Activated T-helper 1 cell treated with anti-CD3 and anti-CD28 coated beads, Interleukin-12 subunit alpha, Interleukin-12 subunit beta, Interleukin-2, Interleukin-4 antibody, amounts not matched to agents 30 ng/mL and 10 ng/mL and 1 ng/mL, durations not matched to agents 14 hours and 24 hours and 36 hours (primary cell): ENCODE data around the gene ANKS1B. TPM values are rescaled to one million over a fixed set of nuclear protein-coding genes. Genes with fewer than 3 reads are reported as not detected.

Experiments used
- DNase-seq: peaks from one replicate; pipeline ENCODE4 v3.0.0; 2021; ENCODE audit warnings: low spot score
- H3K27ac Mint-ChIP-seq: one replicate; pipeline ENCODE4 v1.8.0; 2021; ENCODE audit warnings: mild to moderate bottlenecking, mixed read lengths
- H3K27me3 Mint-ChIP-seq: one replicate; pipeline ENCODE4 v1.8.0; 2022; ENCODE audit warnings: mild to moderate bottlenecking, moderate library complexity, mixed read lengths; ENCODE audit not compliant: insufficient read depth
- H3K36me3 Mint-ChIP-seq: one replicate; pipeline ENCODE4 v1.8.0; 2021; ENCODE audit warnings: low read depth, mixed read lengths
- H3K4me1 Mint-ChIP-seq: one replicate; pipeline ENCODE4 v1.8.0; 2021; ENCODE audit warnings: low read depth, mixed read lengths
- H3K4me3 Mint-ChIP-seq: one replicate; pipeline ENCODE4 v1.8.0; 2021; ENCODE audit warnings: mild to moderate bottlenecking, moderate library complexity, mixed read lengths
- H3K9me3 Mint-ChIP-seq: one replicate; pipeline ENCODE4 v1.8.0; 2021; ENCODE audit warnings: mixed read lengths
- intact Hi-C: fragments of 100-400 bp; cut with micrococcal nuclease; formaldehyde crosslinking; loops from one replicate; pipeline ENCODE4 v1.15.1; 2024
- total RNA-seq: library from RNA; stranded (reverse); gene quantifications from 2 replicates; pipeline ENCODE4 v1.2.3, GENCODE V29; 2022

The ANKS1B gene
- total RNA-seq, 1 donor from 2014 or later: 2.8 TPM

GRCh38 chr12:99026332-99027054, 958.2 kb downstream of the ANKS1B start:
- no peaks in the 10 kb centered on the region for H3K36me3 Mint-ChIP-seq

GRCh38 chr12:99024870-99025269, 959.9 kb downstream of the ANKS1B start:
- Mint-ChIP-seq H3K9me3 (no peaks in the 10 kb centered on the region), H3K27me3 (peaks cover 1% of the 10 kb centered on the region), H3K27ac (no peak overlapping the region), H3K36me3 (no peaks in the 10 kb centered on the region), H3K4me3 (no peak overlapping the region), H3K4me1 (no peaks in the 10 kb centered on the region)
- intact Hi-C loops: no loop called here
- DNase-seq: no peak

More at GRCh38 chr12:99026332-99027054, 958.2 kb downstream of the ANKS1B start:
- no peak for DNase-seq
- intact Hi-C loops: no loop called here
- Mint-ChIP-seq H3K27ac (no peak overlapping the region), H3K4me1 (no peaks in the 10 kb centered on the region), H3K27me3 (peaks cover 1% of the 10 kb centered on the region), H3K4me3 (no peak overlapping the region), H3K9me3 (no peaks in the 10 kb centered on the region)

- intact Hi-C loops: no loop called here
- Mint-ChIP-seq H3K4me3 (no peak overlapping the region), H3K9me3 (no peaks in the 10 kb centered on the region), H3K27me3 (peaks cover 1% of the 10 kb centered on the region), H3K36me3 (no peaks in the 10 kb centered on the region), H3K27ac (no peak overlapping the region), H3K4me1 (no peaks in the 10 kb centered on the region)
- no peak for DNase-seq
Measured at GRCh38 chr12:99024191-99024590, 960.5 kb downstream of the ANKS1B start.

- H3K27me3 Mint-ChIP-seq: peaks cover 1% of the 10 kb centered on the region
- H3K4me1 Mint-ChIP-seq: no peaks in the 10 kb centered on the region
- no peaks in the 10 kb centered on the region for H3K36me3 Mint-ChIP-seq
- no peak overlapping the region for H3K27ac Mint-ChIP-seq
- no peaks in the 10 kb centered on the region for H3K9me3 Mint-ChIP-seq
- no peak overlapping the region for H3K4me3 Mint-ChIP-seq
- DNase-seq: no peak
- intact Hi-C loops: no loop called here
Measured at GRCh38 chr12:99020871-99021270, 963.9 kb downstream of the ANKS1B start.

DNA sequence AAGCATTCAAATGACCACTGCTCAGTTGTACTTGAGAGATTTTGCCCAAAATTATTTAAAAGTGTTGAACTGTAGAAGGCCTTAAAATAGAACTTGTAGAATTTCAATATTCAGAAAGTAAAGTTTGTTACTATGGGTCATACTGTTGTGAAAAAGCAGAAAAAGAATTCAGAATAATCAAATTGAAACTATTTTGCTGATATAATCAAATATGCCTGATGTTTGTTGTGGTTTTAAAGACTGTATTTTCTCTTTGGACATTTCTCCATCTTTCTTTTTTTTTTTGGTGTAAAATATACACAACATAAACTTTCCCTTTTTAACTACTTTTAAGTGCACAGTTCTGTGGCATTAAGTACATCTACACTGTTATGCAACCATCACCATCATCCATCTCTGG, 964.9 kb downstream of the ANKS1B start:
- H3K36me3 Mint-ChIP-seq: no peaks in the 10 kb centered on the region
- intact Hi-C loops: no loop called here
- no peaks in the 10 kb centered on the region for H3K9me3 Mint-ChIP-seq
- H3K27me3 Mint-ChIP-seq: no peaks in the 10 kb centered on the region
- no peak overlapping the region for H3K27ac Mint-ChIP-seq
- no peak overlapping the region for H3K4me3 Mint-ChIP-seq
- no peak for DNase-seq
- no peaks in the 10 kb centered on the region for H3K4me1 Mint-ChIP-seq

GRCh38 chr12:99017971-99018370, 966.8 kb downstream of the ANKS1B start:
- no peak for DNase-seq
- Mint-ChIP-seq H3K9me3 (no peaks in the 10 kb centered on the region), H3K36me3 (no peaks in the 10 kb centered on the region), H3K4me1 (no peaks in the 10 kb centered on the region), H3K27me3 (no peaks in the 10 kb centered on the region), H3K27ac (no peak overlapping the region), H3K4me3 (no peak overlapping the region)
- intact Hi-C loops: no loop called here

- Mint-ChIP-seq H3K9me3 (no peaks in the 10 kb centered on the region), H3K36me3 (no peaks in the 10 kb centered on the region), H3K27me3 (peaks cover 8% of the 10 kb centered on the region), H3K4me3 (no peak overlapping the region), H3K27ac (no peak overlapping the region), H3K4me1 (no peaks in the 10 kb centered on the region)
- DNase-seq: no peak
- intact Hi-C loops: no loop called here
Measured at GRCh38 chr12:99009654-99010296, 975.0 kb downstream of the ANKS1B start.

DNA sequence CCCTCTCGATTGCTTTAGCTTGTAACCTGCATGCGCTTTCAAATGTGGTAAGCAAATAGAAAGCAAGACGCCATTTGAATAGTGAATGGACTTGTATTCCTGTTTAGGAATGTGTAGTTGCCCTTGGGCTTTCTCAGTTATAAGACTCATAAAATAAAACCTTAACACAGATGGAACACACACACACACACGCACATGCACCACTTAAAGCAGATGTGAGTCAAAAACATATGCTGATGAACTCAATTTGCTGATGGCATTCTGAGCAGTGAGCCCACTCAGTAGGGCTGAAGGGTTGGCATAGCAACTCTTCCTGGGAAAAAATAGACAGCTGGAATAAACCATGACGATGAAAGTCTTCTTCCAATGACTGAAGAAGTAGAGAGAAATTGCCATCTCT, 979.1 kb downstream of the ANKS1B start:
- intact Hi-C loops: no loop called here
- no peaks in the 10 kb centered on the region for H3K9me3 Mint-ChIP-seq
- DNase-seq: no peak
- no peaks in the 10 kb centered on the region for H3K36me3 Mint-ChIP-seq
- H3K4me1 Mint-ChIP-seq: no peaks in the 10 kb centered on the region
- no peak overlapping the region for H3K27ac Mint-ChIP-seq
- H3K27me3 Mint-ChIP-seq: peaks cover 4% of the 10 kb centered on the region
- H3K4me3 Mint-ChIP-seq: no peak overlapping the region

DNA sequence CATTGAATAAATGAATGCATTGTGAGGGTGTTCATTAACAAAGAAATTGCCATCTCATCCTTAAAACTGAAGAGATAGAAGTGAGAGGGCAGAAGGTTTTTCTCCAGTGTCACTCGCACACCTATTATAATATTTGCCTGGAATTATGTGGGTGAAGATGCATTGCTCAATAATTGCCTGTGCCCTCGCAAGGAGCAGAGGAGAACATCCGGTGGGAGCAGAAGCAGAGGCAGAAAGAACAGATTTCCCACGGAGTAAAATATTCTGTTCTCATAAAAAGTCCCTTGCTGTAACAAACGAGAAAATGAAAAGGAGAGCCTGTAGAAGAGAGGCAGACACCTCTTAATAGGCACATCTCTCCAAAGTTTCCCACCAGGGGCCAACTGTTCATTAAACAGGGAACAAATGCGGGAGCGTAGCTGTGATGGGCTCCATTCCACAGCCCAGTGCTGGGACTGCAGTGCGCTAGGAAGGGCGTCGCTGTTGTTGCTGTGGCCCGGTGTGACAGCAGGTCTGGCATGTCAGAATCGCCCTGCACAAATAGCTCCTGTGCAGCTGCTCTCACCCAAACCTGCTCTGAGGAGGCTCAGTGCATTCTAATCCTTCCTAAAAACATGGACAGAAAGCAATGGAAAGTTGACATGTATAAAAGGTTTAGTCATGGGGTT, 979.8 kb downstream of the ANKS1B start:
- no peaks in the 10 kb centered on the region for H3K9me3 Mint-ChIP-seq
- no peak overlapping the region for H3K4me3 Mint-ChIP-seq
- peaks cover 4% of the 10 kb centered on the region for H3K27me3 Mint-ChIP-seq
- DNase-seq: no peak
- no peaks in the 10 kb centered on the region for H3K36me3 Mint-ChIP-seq
- intact Hi-C loops: no loop called here
- H3K4me1 Mint-ChIP-seq: no peaks in the 10 kb centered on the region
- H3K27ac Mint-ChIP-seq: no peak overlapping the region

DNA sequence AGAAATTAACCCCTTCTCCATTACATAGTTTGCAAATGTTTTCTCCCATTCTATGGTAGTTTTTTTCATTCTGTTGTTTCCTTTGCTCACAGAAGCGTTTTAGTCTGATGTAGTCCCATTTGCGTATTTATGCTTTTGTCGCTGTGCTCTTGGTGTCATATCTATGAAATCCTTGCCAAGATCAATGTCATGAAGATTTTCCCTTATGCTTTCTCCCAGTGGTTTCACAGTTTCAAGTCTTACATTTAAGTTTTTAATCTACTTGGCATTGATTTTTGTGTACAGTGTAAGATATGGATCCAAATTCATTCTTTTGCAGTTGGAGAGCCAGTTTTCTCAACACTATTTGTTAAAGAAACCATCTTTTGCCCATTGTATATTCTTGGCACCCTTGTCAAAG, 982.0 kb downstream of the ANKS1B start:
- H3K36me3 Mint-ChIP-seq: no peaks in the 10 kb centered on the region
- H3K27ac Mint-ChIP-seq: no peak overlapping the region
- intact Hi-C loops: no loop called here
- no peak for DNase-seq
- no peak overlapping the region for H3K4me3 Mint-ChIP-seq
- peaks cover 2% of the 10 kb centered on the region for H3K27me3 Mint-ChIP-seq
- no peaks in the 10 kb centered on the region for H3K4me1 Mint-ChIP-seq
- H3K9me3 Mint-ChIP-seq: no peaks in the 10 kb centered on the region

DNA sequence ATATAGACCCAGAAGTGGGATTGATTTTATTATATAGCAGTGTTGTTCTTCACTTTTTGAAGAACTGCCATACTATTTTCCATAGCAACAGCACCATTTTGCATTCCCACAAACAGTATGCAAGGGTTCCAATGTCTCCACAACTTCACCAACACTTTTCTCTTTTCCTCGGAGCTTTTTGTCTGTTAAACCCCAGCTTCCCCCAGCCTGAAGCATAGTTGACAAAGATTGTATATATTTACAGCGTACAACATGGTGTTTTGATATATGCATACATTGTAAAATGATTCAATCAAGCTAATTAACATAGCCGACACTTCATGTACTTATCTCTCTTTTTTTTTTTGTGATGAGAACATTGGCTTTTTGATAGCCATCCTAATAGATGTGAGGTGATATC, 982.6 kb downstream of the ANKS1B start:
- DNase-seq: no peak
- Mint-ChIP-seq H3K27ac (no peak overlapping the region), H3K9me3 (no peaks in the 10 kb centered on the region), H3K27me3 (peaks cover 2% of the 10 kb centered on the region), H3K4me1 (no peaks in the 10 kb centered on the region), H3K36me3 (no peaks in the 10 kb centered on the region), H3K4me3 (no peak overlapping the region)
- intact Hi-C loops: no loop called here

GRCh38 chr12:98999559-98999958, 985.2 kb downstream of the ANKS1B start:
- intact Hi-C loops: loop anchor here (2.0 to 10.0 kb wide), 3 partner anchors 345 to 575 kb away; no protein-coding TSS in a partner anchor
- no peak for DNase-seq
- Mint-ChIP-seq H3K27ac (no peak overlapping the region), H3K4me1 (no peaks in the 10 kb centered on the region), H3K27me3 (peaks cover 8% of the 10 kb centered on the region), H3K4me3 (no peak overlapping the region), H3K9me3 (no peaks in the 10 kb centered on the region), H3K36me3 (no peaks in the 10 kb centered on the region)

DNA sequence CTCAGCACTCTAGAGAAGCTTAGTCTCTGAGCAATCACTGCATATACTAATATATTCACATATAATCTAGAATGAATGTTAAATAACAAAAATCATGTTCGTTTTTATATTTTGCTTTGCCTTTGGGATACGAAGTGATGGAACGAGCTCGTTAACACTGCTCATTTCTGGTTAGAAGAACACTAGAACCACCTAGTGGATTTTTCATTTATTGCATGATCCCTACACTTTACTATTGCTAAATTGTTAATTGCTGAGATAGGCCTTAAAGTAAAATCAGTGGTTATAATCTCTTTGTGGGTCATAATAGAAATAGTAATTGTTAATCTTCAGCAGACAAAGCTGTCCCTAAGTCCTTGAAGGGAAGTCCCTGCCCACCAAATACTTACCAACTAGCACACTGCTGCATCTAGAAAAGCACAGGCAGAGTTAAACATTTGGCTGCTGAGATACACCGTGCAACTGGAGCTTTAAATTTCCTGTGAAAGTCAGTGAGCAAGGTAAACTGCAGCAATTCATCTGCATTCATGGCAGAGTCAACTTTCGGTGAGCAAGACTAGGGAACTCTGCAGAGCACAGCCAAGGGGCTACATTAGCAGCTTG, 985.9 kb downstream of the ANKS1B start:
- no peaks in the 10 kb centered on the region for H3K9me3 Mint-ChIP-seq
- H3K4me3 Mint-ChIP-seq: no peak overlapping the region
- no peak overlapping the region for H3K27ac Mint-ChIP-seq
- peaks cover 8% of the 10 kb centered on the region for H3K27me3 Mint-ChIP-seq
- H3K36me3 Mint-ChIP-seq: no peaks in the 10 kb centered on the region
- DNase-seq: no peak
- intact Hi-C loops: loop anchor here (1.0 to 10.0 kb wide), 6 partner anchors 272 to 574 kb away; no protein-coding TSS in a partner anchor
- H3K4me1 Mint-ChIP-seq: no peaks in the 10 kb centered on the region
